ENCODE results near the gene NRAS.

NRAS gene

DNA sequence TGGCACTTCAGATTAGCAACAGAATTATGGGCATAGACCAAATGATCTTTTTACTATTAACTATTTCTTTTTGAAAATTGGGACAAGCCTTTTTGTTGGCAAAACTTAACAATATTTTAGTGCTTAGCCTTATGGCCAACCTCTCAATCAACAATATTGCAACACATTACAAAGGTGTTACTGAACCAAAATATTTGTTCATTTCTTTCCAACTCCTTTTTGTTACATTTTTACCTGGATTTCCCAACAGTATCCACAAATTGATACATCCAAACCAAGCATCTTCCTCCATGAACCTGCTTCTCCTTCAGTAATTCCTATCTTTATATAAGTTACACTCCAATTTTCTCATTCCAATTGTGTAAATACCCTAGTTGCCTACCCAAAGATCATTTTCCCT, 19.8 kb downstream of the NRAS start:
- no peaks in the 10 kb centered on the region for H3K36me3 ChIP-seq (ENCODE audit: control insufficient read depth, insufficient read depth, low read length)
- H3K27me3 ChIP-seq (ENCODE audit: insufficient read depth, low read length, poor library complexity): no peaks in the 10 kb centered on the region
- no peak overlapping the region for H4K8ac ChIP-seq (ENCODE audit: low read depth, low read length)
- no peak overlapping the region for H2AK5ac ChIP-seq (ENCODE audit: low read length)
- H3K56ac ChIP-seq (ENCODE audit: low read length): no peak overlapping the region
- H3K4me2 ChIP-seq (ENCODE audit: low read length): no peak overlapping the region
- peaks cover 2% of the 10 kb centered on the region for H3K4me1 ChIP-seq (ENCODE audit: control insufficient read depth, low read depth, low read length)
- no peak overlapping the region for H4K5ac ChIP-seq (ENCODE audit: low read length)
- H3K4me3 ChIP-seq (ENCODE audit: low read length): no peak overlapping the region
- H3K9ac ChIP-seq (ENCODE audit: low read length): no peak overlapping the region
- H3K18ac ChIP-seq (ENCODE audit: low read length): no peak overlapping the region
- no peak overlapping the region for H3K23ac ChIP-seq (ENCODE audit: low read length)
- no peak overlapping the region for H3K4ac ChIP-seq (ENCODE audit: low read depth, low read length)
- no peak overlapping the region for H2BK15ac ChIP-seq (replicated peaks; ENCODE audit: low read depth)
- no peak overlapping the region for H3K27ac ChIP-seq (ENCODE audit: low read depth, low read length)
- no peak overlapping the region for H2BK5ac ChIP-seq (ENCODE audit: low read length)
- DNase-seq: no peak
- no peak overlapping the region for H2BK120ac ChIP-seq (ENCODE audit: low read depth, low read length)
- no peaks in the 10 kb centered on the region for H3K79me2 ChIP-seq (ENCODE audit: control insufficient read depth, insufficient read depth, low read length)
- H3K79me1 ChIP-seq (ENCODE audit: low read length): no peaks in the 10 kb centered on the region

DNA sequence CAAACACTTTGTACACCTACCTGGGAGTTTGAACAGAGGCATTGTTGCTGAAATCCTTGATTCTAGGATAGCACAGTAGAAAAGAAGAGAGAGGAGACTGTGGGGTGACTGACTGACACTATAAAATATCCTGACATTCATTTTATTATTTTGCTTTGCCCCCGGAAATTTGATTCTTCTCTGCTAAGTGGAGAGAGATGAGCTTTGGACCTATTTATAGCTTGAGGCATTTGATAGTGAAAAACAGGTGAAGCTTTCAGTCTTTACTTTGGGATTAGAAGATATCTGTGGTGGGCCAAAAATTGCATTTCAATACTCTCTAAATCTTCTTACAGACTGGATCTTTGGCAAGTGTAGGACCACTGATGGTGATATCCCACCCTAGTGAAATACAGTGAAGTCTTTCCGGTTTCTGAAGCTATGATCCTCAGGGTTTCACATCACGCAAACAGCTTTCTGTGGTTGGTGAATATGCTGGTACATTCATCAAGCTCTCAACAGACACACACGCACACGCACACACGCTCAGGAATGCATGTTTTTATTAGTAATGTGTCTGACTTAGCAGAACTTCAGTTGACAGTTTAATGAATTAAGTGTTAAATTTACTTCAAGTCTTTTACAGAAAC, 21.0 kb downstream of the NRAS start, which contains the start of gene AMPD1:
TSS of gene AMPD1 (minus strand) at position 117 of the 629 bp plus-strand sequence. CDS start at position 42, 75 bp downstream.
- Histone ChIP-seq H3K56ac (ENCODE audit: low read length) (no peak within 1 kb of the TSS), H2BK15ac (replicated peaks; ENCODE audit: low read depth) (no peak within 1 kb of the TSS), H3K36me3 (ENCODE audit: control insufficient read depth, insufficient read depth, low read length) (no peaks in the 10 kb centered on the region), H2AK5ac (ENCODE audit: low read length) (no peak within 1 kb of the TSS), H2BK120ac (ENCODE audit: low read depth, low read length) (no peak within 1 kb of the TSS), H3K23ac (ENCODE audit: low read length) (no peak within 1 kb of the TSS), H2BK5ac (ENCODE audit: low read length) (no peak within 1 kb of the TSS), H4K5ac (ENCODE audit: low read length) (no peak within 1 kb of the TSS), H3K4me2 (ENCODE audit: low read length) (no peak within 1 kb of the TSS), H3K79me2 (ENCODE audit: control insufficient read depth, insufficient read depth, low read length) (no peaks in the 10 kb centered on the region), H3K27ac (ENCODE audit: low read depth, low read length) (no peak within 1 kb of the TSS), H3K79me1 (ENCODE audit: low read length) (no peaks in the 10 kb centered on the region), H3K9ac (ENCODE audit: low read length) (no peak within 1 kb of the TSS), H4K8ac (ENCODE audit: low read depth, low read length) (no peak within 1 kb of the TSS), H3K4ac (ENCODE audit: low read depth, low read length) (no peak within 1 kb of the TSS), H3K4me1 (ENCODE audit: control insufficient read depth, low read depth, low read length) (peaks cover 2% of the 10 kb centered on the region), H3K27me3 (ENCODE audit: insufficient read depth, low read length, poor library complexity) (no peaks in the 10 kb centered on the region), H3K4me3 (ENCODE audit: low read length) (no peak within 1 kb of the TSS), H3K18ac (ENCODE audit: low read length) (no peak within 1 kb of the TSS)
- no CpG with 5 or more reads among the region's 6 CpGs for WGBS (ENCODE audit: extremely low coverage, insufficient coverage, low lambda C conversion rate)
- DNase-seq: no peak

DNA sequence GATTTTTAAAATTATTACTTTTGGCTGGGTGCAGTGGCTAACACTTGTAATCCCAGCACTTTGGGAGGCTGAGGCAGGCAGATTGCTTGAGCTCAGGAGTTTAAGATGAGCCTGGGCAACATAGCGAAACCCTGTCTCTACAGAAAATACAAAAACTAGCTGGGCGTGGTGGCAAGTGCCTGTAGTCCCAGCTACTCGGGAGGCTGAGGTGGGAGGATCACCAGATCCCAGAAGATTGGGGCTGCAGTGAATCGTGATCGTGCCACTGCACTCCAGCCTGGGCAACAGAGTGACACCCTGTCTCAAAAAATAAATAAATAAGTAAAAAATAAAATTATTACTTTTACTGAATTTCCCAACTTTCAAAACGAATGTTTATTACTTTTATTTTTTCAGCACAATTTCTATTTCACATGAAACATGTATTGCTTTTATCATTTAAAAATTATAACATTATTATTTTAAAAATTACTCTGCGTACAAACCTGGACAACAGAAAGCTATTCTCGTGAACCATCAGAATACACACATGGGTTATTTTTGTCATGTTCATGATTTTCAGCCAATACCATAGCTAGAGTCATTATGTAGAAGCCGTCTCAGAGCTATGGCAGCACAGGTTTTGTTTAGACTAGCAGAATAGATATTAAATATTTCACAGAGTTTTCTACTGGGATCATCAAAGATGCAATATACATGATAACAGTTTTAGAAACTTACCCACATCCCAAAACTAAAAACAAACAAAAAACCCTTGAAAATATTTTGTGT, 21.8 kb downstream of the NRAS start:
- Histone ChIP-seq H3K56ac (ENCODE audit: low read length) (no peak overlapping the region), H2AK5ac (ENCODE audit: low read length) (no peak overlapping the region), H3K23ac (ENCODE audit: low read length) (no peak overlapping the region), H3K4me2 (ENCODE audit: low read length) (no peak overlapping the region), H3K9ac (ENCODE audit: low read length) (no peak overlapping the region), H3K4ac (ENCODE audit: low read depth, low read length) (no peak overlapping the region), H3K27ac (ENCODE audit: low read depth, low read length) (no peak overlapping the region), H3K27me3 (ENCODE audit: insufficient read depth, low read length, poor library complexity) (no peaks in the 10 kb centered on the region), H3K18ac (ENCODE audit: low read length) (no peak overlapping the region), H2BK15ac (replicated peaks; ENCODE audit: low read depth) (no peak overlapping the region), H2BK5ac (ENCODE audit: low read length) (no peak overlapping the region), H3K4me3 (ENCODE audit: low read length) (no peak overlapping the region), H3K36me3 (ENCODE audit: control insufficient read depth, insufficient read depth, low read length) (no peaks in the 10 kb centered on the region), H4K8ac (ENCODE audit: low read depth, low read length) (no peak overlapping the region), H3K79me1 (ENCODE audit: low read length) (no peaks in the 10 kb centered on the region), H3K79me2 (ENCODE audit: control insufficient read depth, insufficient read depth, low read length) (no peaks in the 10 kb centered on the region), H4K5ac (ENCODE audit: low read length) (no peak overlapping the region), H2BK120ac (ENCODE audit: low read depth, low read length) (no peak overlapping the region), H3K4me1 (ENCODE audit: control insufficient read depth, low read depth, low read length) (peaks cover 2% of the 10 kb centered on the region)
- DNase-seq: no peak
- 100% methylated on average over 1 of the region's 9 CpGs for WGBS (ENCODE audit: extremely low coverage, insufficient coverage, low lambda C conversion rate)

DNA sequence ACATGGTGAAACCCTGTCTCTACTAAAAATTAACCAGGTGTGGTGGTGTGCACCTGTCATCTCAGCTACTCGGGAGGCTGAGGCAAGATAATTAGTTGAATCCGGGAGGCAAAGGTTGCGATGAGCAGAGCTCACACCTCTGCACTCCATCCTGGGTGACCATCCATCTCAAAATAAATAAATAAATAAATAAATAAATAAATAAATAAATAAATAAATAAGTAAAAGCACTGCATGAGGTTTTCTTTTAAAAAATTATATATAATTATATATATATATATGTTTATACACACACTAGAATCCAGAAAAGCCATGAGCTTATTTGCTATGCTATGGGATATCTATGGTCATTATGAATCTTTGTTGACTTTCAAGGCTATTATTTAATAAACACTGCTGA, 23.6 kb downstream of the NRAS start:
- Histone ChIP-seq H3K4me2 (ENCODE audit: low read length) (no peak overlapping the region), H3K4me3 (ENCODE audit: low read length) (no peak overlapping the region), H3K23ac (ENCODE audit: low read length) (no peak overlapping the region), H3K27ac (ENCODE audit: low read depth, low read length) (no peak overlapping the region), H2BK15ac (replicated peaks; ENCODE audit: low read depth) (no peak overlapping the region), H3K79me2 (ENCODE audit: control insufficient read depth, insufficient read depth, low read length) (no peaks in the 10 kb centered on the region), H3K56ac (ENCODE audit: low read length) (no peak overlapping the region), H2AK5ac (ENCODE audit: low read length) (no peak overlapping the region), H4K5ac (ENCODE audit: low read length) (no peak overlapping the region), H4K8ac (ENCODE audit: low read depth, low read length) (no peak overlapping the region), H3K36me3 (ENCODE audit: control insufficient read depth, insufficient read depth, low read length) (no peaks in the 10 kb centered on the region), H3K18ac (ENCODE audit: low read length) (no peak overlapping the region), H2BK5ac (ENCODE audit: low read length) (no peak overlapping the region), H2BK120ac (ENCODE audit: low read depth, low read length) (no peak overlapping the region), H3K4me1 (ENCODE audit: control insufficient read depth, low read depth, low read length) (peaks cover 2% of the 10 kb centered on the region), H3K4ac (ENCODE audit: low read depth, low read length) (no peak overlapping the region), H3K9ac (ENCODE audit: low read length) (no peak overlapping the region), H3K27me3 (ENCODE audit: insufficient read depth, low read length, poor library complexity) (no peaks in the 10 kb centered on the region), H3K79me1 (ENCODE audit: low read length) (no peaks in the 10 kb centered on the region)
- DNase-seq: no peak
- no CpG with 5 or more reads among the region's 3 CpGs for WGBS (ENCODE audit: extremely low coverage, insufficient coverage, low lambda C conversion rate)

DNA sequence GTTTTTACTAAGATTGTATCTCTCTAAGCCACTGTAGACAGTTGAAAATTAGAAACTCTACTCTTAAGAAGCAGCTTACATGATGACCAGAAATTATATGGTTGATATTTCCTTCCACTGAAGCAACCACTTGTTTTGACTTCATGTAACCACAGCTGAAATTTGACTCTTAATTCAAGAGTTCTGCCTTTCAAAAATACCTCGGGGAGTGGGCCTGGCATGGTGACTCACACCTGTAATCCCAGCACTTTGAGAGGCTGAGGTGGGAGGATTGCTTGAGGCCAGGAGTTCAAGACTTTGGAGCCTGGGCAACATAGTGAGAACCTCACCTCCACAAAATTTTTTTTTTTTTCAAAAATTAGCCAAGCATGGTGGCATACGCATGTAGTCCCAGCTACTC, 25.5 kb downstream of the NRAS start:
- no peaks in the 10 kb centered on the region for H3K79me1 ChIP-seq (ENCODE audit: low read length)
- H3K4me3 ChIP-seq (ENCODE audit: low read length): no peak overlapping the region
- H2BK120ac ChIP-seq (ENCODE audit: low read depth, low read length): no peak overlapping the region
- no peak overlapping the region for H3K4ac ChIP-seq (ENCODE audit: low read depth, low read length)
- no peak overlapping the region for H3K4me2 ChIP-seq (ENCODE audit: low read length)
- H3K23ac ChIP-seq (ENCODE audit: low read length): no peak overlapping the region
- no peak overlapping the region for H3K9ac ChIP-seq (ENCODE audit: low read length)
- no peak overlapping the region for H3K56ac ChIP-seq (ENCODE audit: low read length)
- no peaks in the 10 kb centered on the region for H3K79me2 ChIP-seq (ENCODE audit: control insufficient read depth, insufficient read depth, low read length)
- H4K8ac ChIP-seq (ENCODE audit: low read depth, low read length): no peak overlapping the region
- H2AK5ac ChIP-seq (ENCODE audit: low read length): no peak overlapping the region
- no peak for DNase-seq
- no CpG with 5 or more reads among the region's 2 CpGs for WGBS (ENCODE audit: extremely low coverage, insufficient coverage, low lambda C conversion rate)
- no peak overlapping the region for H2BK15ac ChIP-seq (replicated peaks; ENCODE audit: low read depth)
- no peak overlapping the region for H4K5ac ChIP-seq (ENCODE audit: low read length)
- no peaks in the 10 kb centered on the region for H3K36me3 ChIP-seq (ENCODE audit: control insufficient read depth, insufficient read depth, low read length)
- H3K4me1 ChIP-seq (ENCODE audit: control insufficient read depth, low read depth, low read length): peaks cover 2% of the 10 kb centered on the region
- no peak overlapping the region for H3K18ac ChIP-seq (ENCODE audit: low read length)
- H2BK5ac ChIP-seq (ENCODE audit: low read length): no peak overlapping the region
- no peak overlapping the region for H3K27ac ChIP-seq (ENCODE audit: low read depth, low read length)
- H3K27me3 ChIP-seq (ENCODE audit: insufficient read depth, low read length, poor library complexity): no peaks in the 10 kb centered on the region

All from mesendoderm (in vitro differentiated cells).